GM19324 (cell line): ENCODE measurements around the gene SLC2A5.
"Not testable (repeated sequence)": the region's sequence is repeated elsewhere in the genome, so short reads cannot be mapped to it uniquely, and the experiment has no call there.

Experiments
- ATAC-seq: cut with Tn5 transposase; IDR thresholded peaks from one replicate; pipeline ENCODE4 v1.9.1; 2021; ENCODE audit warnings: mild to moderate bottlenecking, moderate library complexity; ENCODE audit not compliant: unreplicated experiment, low FRiP score

SLC2A5 gene

DNA sequence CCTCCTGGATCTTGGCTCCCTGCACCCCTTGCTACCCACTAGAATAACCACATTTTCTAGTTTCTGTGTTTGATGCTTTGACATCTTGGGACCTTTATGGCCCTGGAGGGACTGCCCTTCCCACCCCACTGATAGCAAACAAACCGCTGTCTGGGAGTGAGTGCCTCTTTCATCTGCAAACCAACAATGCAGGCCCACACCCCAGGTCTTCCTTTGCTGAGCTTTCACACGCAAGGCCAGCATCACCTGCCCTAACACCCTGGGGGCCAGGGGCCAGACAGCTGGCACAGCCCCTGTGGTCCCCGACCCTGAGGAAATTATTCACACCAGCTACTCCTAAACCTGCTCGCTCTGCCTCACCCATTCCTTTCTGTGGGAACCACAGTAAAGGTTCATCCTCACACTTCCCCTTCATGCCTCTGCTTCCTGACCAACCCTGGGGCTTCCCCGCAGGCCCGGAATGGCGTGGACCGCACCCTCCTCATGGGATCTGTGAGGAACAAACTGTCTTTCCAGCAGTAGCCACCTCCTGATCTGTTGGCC, 58.6 kb downstream of the SLC2A5 start:
- no peak for ATAC-seq

DNA sequence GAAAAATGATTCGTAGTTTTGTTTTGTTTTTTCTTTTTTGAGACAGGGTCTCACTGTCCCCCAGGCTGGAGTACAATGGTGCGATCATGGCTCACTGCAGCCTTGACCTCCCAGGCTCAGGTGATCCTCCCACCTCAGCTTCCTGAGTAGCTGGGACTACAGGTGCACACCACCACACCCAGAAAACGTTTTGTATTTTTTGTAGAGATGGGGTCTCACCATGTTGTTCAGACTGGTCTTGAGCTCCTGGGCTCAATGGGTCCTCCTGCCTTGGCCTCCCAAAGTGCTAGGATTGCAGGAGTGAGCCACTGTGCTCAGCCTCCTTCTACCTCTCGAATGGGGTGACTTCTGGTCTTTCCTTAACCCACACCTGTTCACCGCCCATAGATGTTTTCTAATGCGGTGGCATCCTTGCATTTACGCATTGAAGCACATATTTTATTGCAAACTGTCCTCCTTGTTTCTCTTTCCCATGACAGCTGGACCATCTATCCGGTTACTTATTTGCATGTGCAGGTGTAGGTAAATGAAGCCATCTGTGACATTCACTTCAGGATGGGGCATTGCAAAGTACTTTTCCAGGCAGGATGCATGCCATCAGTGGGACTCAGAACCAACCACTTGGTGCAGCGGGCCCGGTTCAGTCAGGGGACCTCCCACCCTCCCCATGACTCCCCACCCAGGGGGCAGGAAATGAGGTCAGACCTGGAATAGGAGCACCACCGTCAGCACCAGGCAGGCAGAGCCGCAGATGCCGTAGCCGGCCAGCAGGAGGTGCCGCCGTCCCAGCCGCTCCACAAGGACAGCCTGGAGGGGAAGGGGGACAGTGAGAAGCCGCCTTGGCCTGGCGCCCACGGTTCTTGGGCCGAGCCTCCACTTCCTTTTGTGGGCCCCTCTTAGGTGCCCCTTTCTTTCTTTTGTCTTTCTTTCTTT, 59.7 kb downstream of the SLC2A5 start:
- no peak for ATAC-seq

- ATAC-seq: no peak
These were observed 61.2 kb downstream of the SLC2A5 start for GRCh38 chr1:9008236-9008635.

DNA sequence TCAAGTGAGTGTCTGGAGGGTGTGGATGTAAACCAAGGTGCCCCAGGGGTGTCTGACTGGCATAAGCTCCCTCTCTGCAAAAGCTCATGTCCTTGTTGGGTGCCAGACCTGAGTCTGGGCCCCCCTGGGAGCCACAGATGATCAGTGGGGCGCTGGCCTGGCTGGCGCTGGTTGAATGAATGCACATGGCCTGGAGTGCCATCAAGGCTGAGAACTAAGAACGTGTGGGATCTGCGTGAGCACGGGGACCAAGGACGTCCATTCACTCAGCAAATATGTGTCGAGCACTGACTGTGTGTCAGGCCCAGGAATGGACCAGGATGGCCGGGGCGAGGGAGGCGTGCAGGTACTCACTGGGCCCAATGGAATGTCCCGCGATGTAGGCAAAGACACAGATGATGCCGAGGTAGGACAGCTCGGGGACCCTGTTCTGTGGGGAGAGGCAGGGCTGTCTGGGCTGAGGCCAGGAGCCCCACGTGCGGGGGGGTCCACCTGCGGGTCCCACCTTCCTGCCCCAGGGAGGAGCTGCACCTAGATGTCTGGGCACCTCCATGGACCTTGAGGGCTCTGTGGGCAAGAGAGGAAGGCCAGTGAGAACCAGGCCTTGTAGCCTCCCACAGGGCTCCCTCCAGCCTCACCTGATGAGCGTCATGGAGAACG, 62.3 kb downstream of the SLC2A5 start:
- ATAC-seq: no peak

DNA sequence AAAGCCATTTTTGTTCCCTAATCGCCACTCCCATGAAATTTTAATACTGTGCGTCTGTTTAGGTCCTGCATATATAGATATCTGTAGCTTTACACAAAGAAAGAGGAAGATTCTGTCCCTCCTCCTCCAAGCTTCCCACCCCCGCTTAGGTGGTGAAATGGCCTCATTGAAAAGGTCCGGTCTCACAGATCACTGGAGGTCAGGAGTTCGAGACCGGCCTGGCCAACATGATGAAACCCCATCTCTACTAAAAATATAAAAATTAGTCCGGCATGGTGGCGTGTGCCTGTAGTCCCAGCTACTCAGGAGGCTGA, 64.1 kb downstream of the SLC2A5 start:
- no peak for ATAC-seq

DNA sequence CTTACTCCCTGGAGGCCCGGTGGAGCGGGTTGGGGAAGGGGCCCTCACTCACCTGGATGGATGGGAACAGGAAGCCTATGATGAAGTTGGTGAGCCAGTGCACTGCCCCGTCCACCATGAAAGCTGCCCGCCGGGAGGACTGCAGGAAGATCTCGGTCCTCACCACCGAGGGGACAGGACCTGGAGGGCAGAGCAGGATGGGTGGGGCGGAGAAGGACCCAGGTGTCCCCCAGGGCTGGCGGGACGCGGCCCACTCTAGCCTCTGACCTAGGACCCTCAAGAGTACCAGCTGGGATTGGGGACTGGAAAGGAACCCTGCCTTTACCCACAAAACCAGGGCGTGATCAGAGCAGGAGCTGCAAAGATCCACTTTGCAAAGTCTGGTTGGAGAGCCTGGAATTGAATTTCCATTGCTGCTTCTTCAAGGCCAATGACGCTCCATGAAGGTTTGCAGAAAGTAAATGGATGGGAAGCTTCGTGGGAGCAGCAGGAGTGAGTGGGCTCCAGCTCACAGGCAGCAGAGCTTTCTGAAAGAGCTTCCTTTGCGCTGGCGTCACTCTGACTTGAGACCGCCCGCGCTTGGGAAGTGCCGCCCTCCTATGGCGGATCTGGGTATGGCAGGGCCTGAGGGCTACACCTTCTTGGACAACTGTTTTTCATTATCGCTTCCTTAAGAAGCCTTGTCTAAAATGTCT, 64.6 kb downstream of the SLC2A5 start:
- no peak for ATAC-seq

DNA sequence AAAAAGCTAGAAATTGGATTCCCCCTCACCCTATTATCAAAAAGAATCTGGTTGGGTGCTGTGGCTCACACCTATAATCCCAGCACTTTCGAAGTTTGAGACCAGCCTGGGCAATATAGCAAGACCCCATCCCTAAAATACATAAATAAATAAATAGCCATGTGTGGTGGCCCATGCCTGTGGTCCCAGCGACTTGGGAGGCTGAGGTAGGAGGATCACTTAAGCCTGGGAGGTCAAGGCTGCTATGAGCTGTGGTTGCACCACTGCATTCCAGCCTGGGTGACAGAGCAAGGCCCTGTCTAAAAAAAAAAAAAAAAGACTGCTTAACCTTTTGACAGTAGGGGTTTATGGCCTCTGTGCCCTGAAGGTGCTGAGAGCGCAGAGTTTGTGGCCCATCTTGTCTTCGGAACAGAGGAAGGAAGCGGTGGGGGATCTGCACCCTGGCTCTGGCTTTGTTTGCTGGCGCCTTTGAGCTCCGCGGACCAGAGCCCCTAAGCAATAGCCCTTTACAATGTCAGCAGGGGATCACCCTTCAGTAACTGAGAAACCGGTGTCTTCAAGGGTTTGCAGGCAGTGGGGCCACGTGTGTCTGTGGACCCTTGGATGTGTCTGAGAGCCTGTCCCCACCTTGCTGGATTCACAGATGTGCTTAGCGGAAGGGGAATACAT, 65.3 kb downstream of the SLC2A5 start:
- no peak for ATAC-seq

- ATAC-seq: not testable (repeated sequence)
These were observed 67.2 kb downstream of the SLC2A5 start for GRCh38 chr1:9002215-9002560.

GRCh38 chr1:9001534-9002214, 67.8 kb downstream of the SLC2A5 start:
- ATAC-seq: not testable (repeated sequence)

DNA sequence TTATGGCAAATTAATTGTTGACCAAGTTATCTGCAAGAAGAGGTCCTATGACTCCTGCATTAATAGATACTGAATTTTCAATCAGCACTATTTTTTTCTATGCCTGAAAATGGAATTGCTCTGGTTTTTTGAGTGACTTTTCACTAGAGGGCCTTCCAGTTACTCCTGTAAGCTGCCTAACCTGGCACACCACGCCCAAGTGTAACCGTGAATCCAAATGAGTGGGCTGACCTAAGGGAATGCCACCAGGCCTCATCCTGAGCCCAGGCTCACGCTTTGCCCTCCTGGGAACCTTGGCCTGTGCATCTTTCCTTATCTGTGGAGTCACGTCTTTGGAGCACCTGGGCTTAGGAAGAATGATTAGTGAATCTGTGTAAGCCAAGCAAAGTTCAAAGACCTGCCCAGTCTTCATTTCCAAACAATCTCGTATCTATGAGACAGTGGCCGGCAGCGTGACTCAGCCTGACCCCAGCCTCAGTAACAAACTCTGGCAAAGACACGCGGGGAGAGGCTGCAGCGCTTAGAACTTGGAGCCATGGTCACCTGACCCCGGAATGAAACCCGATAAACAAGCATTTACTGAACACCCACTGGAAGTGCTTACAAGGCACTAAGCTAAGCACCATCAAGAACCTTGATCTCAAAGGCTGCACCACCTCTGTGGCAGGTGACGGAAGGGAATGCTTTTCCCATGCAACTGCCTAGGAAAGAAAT, 75.3 kb downstream of the SLC2A5 start:
- ATAC-seq: not testable (repeated sequence)

DNA sequence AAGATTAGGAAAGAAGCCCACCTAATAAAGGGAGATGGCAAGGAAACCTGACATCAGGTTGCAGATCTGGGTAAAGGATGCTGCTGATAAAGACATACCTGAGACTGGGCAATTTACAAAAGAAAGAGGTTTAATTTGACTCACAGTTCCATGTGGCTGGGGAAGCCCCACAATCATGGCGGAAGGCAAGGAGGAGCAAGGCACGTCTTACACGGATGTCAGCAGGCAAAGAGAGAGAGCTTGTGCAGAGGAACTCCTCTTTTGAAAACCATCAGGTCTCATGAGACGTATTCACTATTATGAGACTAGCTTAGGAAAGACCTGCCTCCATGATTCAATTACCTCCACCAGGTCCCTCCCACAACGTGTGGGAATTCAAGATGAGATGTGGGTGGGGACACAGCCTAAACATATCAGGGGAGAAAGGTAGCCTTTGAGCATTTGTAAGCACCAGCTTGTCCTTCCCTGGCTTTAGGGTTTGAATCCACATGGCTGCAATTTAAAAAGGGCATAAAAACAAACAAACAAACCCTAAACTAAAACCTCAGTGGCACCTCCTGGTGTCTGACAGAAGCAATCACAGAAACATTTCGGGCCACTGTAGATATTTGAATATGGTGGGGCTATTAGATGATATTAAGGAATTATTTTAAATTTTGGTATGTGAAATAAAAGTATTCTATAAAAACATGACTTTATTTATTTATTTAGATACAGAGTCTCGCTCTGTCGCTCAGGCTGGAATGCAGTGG, 76.3 kb downstream of the SLC2A5 start:
- ATAC-seq: no peak

GRCh38 chr1:8989821-8990220, 79.6 kb downstream of the SLC2A5 start:
- no peak for ATAC-seq

- no peak for ATAC-seq
These were observed 80.4 kb downstream of the SLC2A5 start for GRCh38 chr1:8989061-8989460.

DNA sequence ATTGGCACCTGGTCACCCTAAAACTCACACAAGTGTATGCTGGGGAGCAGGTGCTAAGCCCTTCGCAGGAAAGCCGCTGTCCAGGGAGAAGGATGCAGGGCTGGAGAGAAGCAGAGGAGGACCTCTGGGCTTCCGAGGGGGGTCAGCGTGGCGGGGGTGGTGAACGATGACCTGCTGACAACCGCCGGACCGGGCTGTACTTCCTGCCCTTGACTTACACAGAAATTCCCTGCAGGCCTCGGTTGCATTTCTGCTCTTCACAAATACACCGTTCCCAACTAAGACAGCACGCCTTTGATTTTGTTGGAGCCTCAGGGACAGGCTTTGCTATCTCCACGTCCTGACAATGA, 80.8 kb downstream of the SLC2A5 start:
- ATAC-seq: no peak

- no peak for ATAC-seq
These were observed 81.4 kb downstream of the SLC2A5 start for GRCh38 chr1:8987881-8988617.

DNA sequence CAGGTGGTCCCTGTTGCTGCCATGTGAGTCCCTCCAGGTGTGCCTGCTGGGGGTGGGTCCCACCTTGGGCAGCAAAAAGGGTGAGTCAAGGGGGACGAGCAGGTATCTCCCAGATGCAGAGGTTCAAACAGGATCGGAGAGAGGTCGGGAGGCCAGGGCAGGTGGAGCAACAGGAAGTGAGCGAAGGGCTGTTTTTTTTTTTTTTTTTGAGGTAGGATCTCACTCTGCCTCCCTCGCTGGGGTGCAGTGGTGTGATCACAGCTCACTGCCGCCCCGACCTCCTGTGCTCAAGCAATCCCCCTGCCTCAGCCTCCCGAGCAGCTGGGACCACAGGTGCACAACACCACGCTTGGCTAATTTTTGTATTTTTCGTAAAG, 82.6 kb downstream of the SLC2A5 start:
- no peak for ATAC-seq

- no peak for ATAC-seq
These were observed 83.3 kb downstream of the SLC2A5 start for GRCh38 chr1:8985915-8986813.
